ENCODE measurements around the gene JTB. TPM values are rescaled to one million over a fixed set of nuclear protein-coding genes. Genes with fewer than 3 reads are reported as not detected.

JTB gene
- total and polyA plus RNA-seq, 8 donors = 79.5 to 148 (median 87.3) TPM

GRCh38 chr1:153995640-153996039, 18.2 kb upstream of the JTB start:
- intact Hi-C loops (cut with DNase I) = no loop called here
- ATAC-seq (no peak), DNase-seq (no peak)
- peaks cover 14 to 27% of the 10 kb centered on the region in 2 donors for H3K4me1 ChIP-seq
- no peaks in the 10 kb centered on the region for H3K27me3 ChIP-seq
- H3K36me3 ChIP-seq = peaks cover 0 to 48% of the 10 kb centered on the region in 2 donors
- H3K4me3 ChIP-seq = no peak overlapping the region
- no peak overlapping the region for H3K27ac ChIP-seq
- H3K9me3 ChIP-seq = no peaks in the 10 kb centered on the region
- TF ChIP-seq, protein P1, sequence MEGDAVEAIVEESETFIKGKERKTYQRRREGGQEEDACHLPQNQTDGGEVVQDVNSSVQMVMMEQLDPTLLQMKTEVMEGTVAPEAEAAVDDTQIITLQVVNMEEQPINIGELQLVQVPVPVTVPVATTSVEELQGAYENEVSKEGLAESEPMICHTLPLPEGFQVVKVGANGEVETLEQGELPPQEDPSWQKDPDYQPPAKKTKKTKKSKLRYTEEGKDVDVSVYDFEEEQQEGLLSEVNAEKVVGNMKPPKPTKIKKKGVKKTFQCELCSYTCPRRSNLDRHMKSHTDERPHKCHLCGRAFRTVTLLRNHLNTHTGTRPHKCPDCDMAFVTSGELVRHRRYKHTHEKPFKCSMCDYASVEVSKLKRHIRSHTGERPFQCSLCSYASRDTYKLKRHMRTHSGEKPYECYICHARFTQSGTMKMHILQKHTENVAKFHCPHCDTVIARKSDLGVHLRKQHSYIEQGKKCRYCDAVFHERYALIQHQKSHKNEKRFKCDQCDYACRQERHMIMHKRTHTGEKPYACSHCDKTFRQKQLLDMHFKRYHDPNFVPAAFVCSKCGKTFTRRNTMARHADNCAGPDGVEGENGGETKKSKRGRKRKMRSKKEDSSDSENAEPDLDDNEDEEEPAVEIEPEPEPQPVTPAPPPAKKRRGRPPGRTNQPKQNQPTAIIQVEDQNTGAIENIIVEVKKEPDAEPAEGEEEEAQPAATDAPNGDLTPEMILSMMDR (IDR thresholded peaks at IDR 0.05) = no peak

DNA sequence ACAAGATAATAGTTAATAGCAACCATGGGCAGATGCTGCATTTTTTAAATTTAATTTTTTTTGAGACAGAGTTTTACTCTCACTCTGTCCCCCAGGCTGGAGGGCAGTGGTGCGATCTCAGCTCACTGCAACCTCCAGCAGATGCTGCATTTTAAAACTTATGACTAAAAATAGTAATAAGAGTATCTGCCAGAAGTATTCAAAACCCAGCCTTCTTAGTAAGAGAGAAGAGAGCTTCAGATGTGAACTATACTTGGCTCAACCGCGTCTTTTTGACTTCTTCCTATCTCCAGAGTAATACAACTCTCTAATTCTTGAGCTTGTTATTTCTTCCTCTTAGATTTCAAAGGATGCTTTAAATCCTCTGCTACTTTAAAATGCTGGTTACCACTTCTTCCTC, 17.7 kb upstream of the JTB start:
- TF ChIP-seq, protein P1 (IDR thresholded peaks at IDR 0.05) = no peak
- intact Hi-C loops (cut with DNase I) = no loop called here
- Histone ChIP-seq H3K36me3 (peaks cover 0 to 48% of the 10 kb centered on the region in 2 donors), H3K27ac (no peak overlapping the region), H3K27me3 (no peaks in the 10 kb centered on the region), H3K4me3 (no peak overlapping the region), H3K9me3 (no peaks in the 10 kb centered on the region), H3K4me1 (peaks cover 14 to 27% of the 10 kb centered on the region in 2 donors)
- ATAC-seq (no peak), DNase-seq (no peak)

DNA sequence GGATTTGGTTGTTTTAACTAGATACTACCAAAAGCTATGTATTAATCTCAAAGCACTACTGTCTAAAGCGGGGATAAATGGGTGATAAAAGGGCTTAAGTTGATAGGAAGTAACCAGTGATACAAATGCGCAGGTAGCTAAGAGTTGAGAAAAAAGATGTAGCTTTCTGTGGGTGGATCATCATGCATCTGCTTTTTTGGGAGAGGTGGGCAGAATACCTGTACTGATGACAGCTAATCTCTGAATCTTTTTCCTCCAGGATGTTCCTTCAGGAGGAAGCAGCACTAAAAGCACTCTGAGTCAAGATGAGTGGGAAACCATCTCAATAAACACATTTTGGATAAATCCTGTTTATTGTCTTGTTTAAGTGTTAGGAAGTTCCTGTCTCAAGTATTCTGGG, 14.3 kb upstream of the JTB start:
- intact Hi-C loops (cut with DNase I) = no loop called here
- Histone ChIP-seq H3K4me1 (peaks cover 19 to 33% of the 10 kb centered on the region in 2 donors), H3K4me3 (peak overlapping the region; percentile 62 to 76)

GRCh38 chr1:153991151-153991630, 13.7 kb upstream of the JTB start:
- peaks cover 0 to 46% of the 10 kb centered on the region in 2 donors for H3K36me3 ChIP-seq
- intact Hi-C loops (cut with DNase I) = no loop called here
- H3K27me3 ChIP-seq = no peaks in the 10 kb centered on the region
- peak overlapping the region; percentile 62 to 76 for H3K4me3 ChIP-seq
- no peaks in the 10 kb centered on the region for H3K9me3 ChIP-seq
- peaks cover 22 to 39% of the 10 kb centered on the region in 2 donors for H3K4me1 ChIP-seq
- ATAC-seq (no peak), DNase-seq (no peak)
- TF ChIP-seq, protein P1 (IDR thresholded peaks at IDR 0.05) = no peak
- H3K27ac ChIP-seq = peak overlapping the region; percentile 87 to 93

More for the DNA sequence above, 14.3 kb upstream of the JTB start:
- ATAC-seq (no peak), DNase-seq (no peak)
- Histone ChIP-seq H3K27ac (peak overlapping the region; percentile 87 to 93), H3K36me3 (peaks cover 0 to 48% of the 10 kb centered on the region in 2 donors), H3K27me3 (no peaks in the 10 kb centered on the region), H3K9me3 (no peaks in the 10 kb centered on the region)
- TF ChIP-seq, protein P1 (IDR thresholded peaks at IDR 0.05) = no peak

GRCh38 chr1:153990468-153991150, 13.1 kb upstream of the JTB start, which contains the start of gene RPS27:
TSS of gene RPS27 (plus strand) at chr1:153990762. CDS start at chr1:153990797, 35 bp downstream.
- intact Hi-C loops (cut with DNase I) = no loop called here
- H3K4me3 ChIP-seq = peak within 1 kb of the TSS; percentile 62 to 76
- no peaks in the 10 kb centered on the region for H3K27me3 ChIP-seq
- H3K4me1 ChIP-seq = peaks cover 22 to 40% of the 10 kb centered on the region in 2 donors
- ATAC-seq (peak; percentile 64), DNase-seq (peak; percentile 87 to 98 (median 94))
- TF ChIP-seq, protein P1 (IDR thresholded peaks at IDR 0.05) = no peak
- H3K36me3 ChIP-seq = peaks cover 0 to 41% of the 10 kb centered on the region in 2 donors
- H3K27ac ChIP-seq = peak within 1 kb of the TSS; percentile 87 to 93
- H3K9me3 ChIP-seq = no peaks in the 10 kb centered on the region
